Activated B cell treated with CpG ODN at 0.5 μM for 24 hours (primary cell): Measurements from ENCODE around the gene NBPF3. TPM values are rescaled to one million over a fixed set of nuclear protein-coding genes. Genes with fewer than 3 reads are reported as not detected.
"Not testable (repeated sequence)": the region's sequence is repeated elsewhere in the genome, so short reads cannot be mapped to it uniquely, and the experiment has no call there.

Source experiments
- ATAC-seq: fragments of 200-7000 bp; cut with Tn5 transposase; one replicate; pipeline ENCODE4 v1.10.0; 2021; ENCODE audit warnings: low read depth, mild to moderate bottlenecking, moderate library complexity
- CTCF ChIA-PET: fragments of 350-600 bp; sonication (Branson Sonifier 250); formaldehyde crosslinking; loops from one replicate; lab custom pipeline; 2021; ENCODE audit warnings: antibody characterized with exemption; lab: Charles Lee
- POLR2A ChIA-PET: fragments of 350-600 bp; sonication (Branson Sonifier 250); formaldehyde crosslinking; loops from one replicate; lab custom pipeline; 2021; ENCODE audit warnings: antibody characterized with exemption; lab: Charles Lee
- DNase-seq: peaks from one replicate; pipeline ENCODE4 v3.0.0; 2022
- H3K27ac Mint-ChIP-seq: one replicate; pipeline ENCODE4 v1.8.0; 2020; ENCODE audit warnings: mixed read lengths
- H3K27me3 Mint-ChIP-seq: one replicate; pipeline ENCODE4 v1.8.0; 2021; ENCODE audit warnings: mixed read lengths
- H3K36me3 Mint-ChIP-seq: one replicate; pipeline ENCODE4 v1.8.0; 2021; ENCODE audit warnings: low read depth, mixed read lengths
- H3K4me1 Mint-ChIP-seq: one replicate; pipeline ENCODE4 v1.8.0; 2021; ENCODE audit warnings: mixed read lengths
- H3K4me3 Mint-ChIP-seq: one replicate; pipeline ENCODE4 v1.8.0; 2020; ENCODE audit warnings: mild to moderate bottlenecking, mixed read lengths
- H3K9me3 Mint-ChIP-seq: one replicate; pipeline ENCODE4 v1.8.0; 2020; ENCODE audit warnings: mixed read lengths
- CTCF ChIP-seq: fragments of 200-600 bp; IDR thresholded peaks from one replicate; pipeline ENCODE4 v1.8.0; 2022; ENCODE audit warnings: antibody characterized with exemption, mild to moderate bottlenecking
- intact Hi-C: fragments of 100-400 bp; cut with micrococcal nuclease; formaldehyde crosslinking; loops from one replicate; pipeline ENCODE4 v1.15.1; 2024
- total RNA-seq: library from RNA; stranded (reverse); gene quantifications from 2 replicates; pipeline ENCODE4 v1.2.3, GENCODE V29; 2022

Gene NBPF3
- total RNA-seq, 1 donor from 2014 or later = 4.3 TPM

DNA sequence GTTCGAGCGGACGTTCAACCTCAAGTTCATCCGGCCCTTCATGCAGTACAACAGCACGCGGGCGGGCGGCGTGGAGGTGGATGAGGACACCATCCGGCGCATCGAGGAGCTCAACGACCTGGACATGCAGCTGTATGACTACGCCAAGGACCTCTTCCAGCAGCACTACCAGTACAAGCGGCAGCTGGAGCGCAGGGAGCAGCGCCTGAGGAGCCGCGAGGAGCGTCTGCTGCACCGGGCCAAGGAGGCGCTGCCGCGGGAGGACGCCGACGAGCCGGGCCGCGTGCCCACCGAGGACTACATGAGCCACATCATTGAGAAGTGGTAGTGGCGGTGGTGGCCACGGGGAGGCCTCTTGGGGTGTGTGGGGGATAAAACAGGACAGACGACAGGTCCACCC lies 10.7 kb upstream of the NBPF3 start:
- peaks cover 14% of the 10 kb centered on the region for H3K27me3 Mint-ChIP-seq
- H3K36me3 Mint-ChIP-seq, intact Hi-C loops, ATAC-seq, POLR2A ChIA-PET, H3K4me3 Mint-ChIP-seq, H3K9me3 Mint-ChIP-seq, H3K4me1 Mint-ChIP-seq, H3K27ac Mint-ChIP-seq, DNase-seq, CTCF ChIA-PET: not testable (repeated sequence)

DNA sequence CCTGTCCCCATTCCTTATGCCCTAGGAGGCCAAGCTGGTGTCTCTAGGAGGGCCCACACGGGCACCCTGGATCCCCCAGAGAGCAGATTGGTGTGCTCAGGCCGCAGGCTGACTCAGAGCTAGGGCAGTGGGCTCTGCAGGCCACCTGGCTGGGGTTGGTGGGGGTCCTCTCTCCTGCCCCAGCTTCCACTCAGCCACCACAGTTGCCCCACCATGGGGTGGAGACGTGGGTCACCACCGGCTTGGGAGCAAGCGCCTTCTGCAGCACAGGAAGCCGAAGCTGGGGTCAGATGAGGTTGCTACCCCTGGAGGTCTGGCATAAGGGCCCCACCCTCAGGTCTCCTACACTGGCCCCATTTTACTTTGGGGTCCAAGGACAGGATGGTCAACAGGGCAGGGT lies 9.1 kb upstream of the NBPF3 start:
- H3K9me3 Mint-ChIP-seq, CTCF ChIA-PET, POLR2A ChIA-PET, H3K27ac Mint-ChIP-seq, intact Hi-C loops, H3K4me1 Mint-ChIP-seq, ATAC-seq, H3K4me3 Mint-ChIP-seq, DNase-seq, H3K36me3 Mint-ChIP-seq: not testable (repeated sequence)
- peaks cover 23% of the 10 kb centered on the region for H3K27me3 Mint-ChIP-seq

GRCh38 chr1:21434394-21434793 lies 5.5 kb upstream of the NBPF3 start:
- Mint-ChIP-seq H3K36me3 (no peaks in the 10 kb centered on the region), H3K27ac (no peak overlapping the region), H3K4me3 (no peak overlapping the region), H3K4me1 (peaks cover 3% of the 10 kb centered on the region), H3K9me3 (no peaks in the 10 kb centered on the region), H3K27me3 (peaks cover 18% of the 10 kb centered on the region)
- POLR2A ChIA-PET = no interaction called here
- intact Hi-C loops = no loop called here
- DNase-seq = no peak
- no peak for ATAC-seq
- CTCF ChIA-PET = no interaction called here
- TF ChIP-seq CTCF = no peak

- POLR2A ChIA-PET = no interaction called here
- H3K4me3 Mint-ChIP-seq = no peak overlapping the region
These were observed 4.1 kb upstream of the NBPF3 start for GRCh38 chr1:21435646-21436487.

GRCh38 chr1:21436488-21437340 lies 3.2 kb upstream of the NBPF3 start:
- Mint-ChIP-seq H3K27me3 (peaks cover 23% of the 10 kb centered on the region), H3K4me1 (peaks cover 16% of the 10 kb centered on the region), H3K4me3 (peak overlapping the region; percentile 35), H3K27ac (no peak overlapping the region), H3K9me3 (no peaks in the 10 kb centered on the region), H3K36me3 (no peaks in the 10 kb centered on the region)
- ChIA-PET POLR2A (no interaction called here), CTCF (no interaction called here)
- intact Hi-C loops = no loop called here
- TF ChIP-seq CTCF = no peak
- no peak for ATAC-seq
- DNase-seq = no peak

More at GRCh38 chr1:21435646-21436487, 4.1 kb upstream of the NBPF3 start:
- CTCF ChIA-PET = no interaction called here
- Mint-ChIP-seq H3K9me3 (no peaks in the 10 kb centered on the region), H3K27me3 (peaks cover 22% of the 10 kb centered on the region), H3K4me1 (peaks cover 14% of the 10 kb centered on the region), H3K27ac (no peak overlapping the region), H3K36me3 (no peaks in the 10 kb centered on the region)
- ATAC-seq (no peak), DNase-seq (no peak)
- no peak for TF ChIP-seq CTCF
- intact Hi-C loops = no loop called here

GRCh38 chr1:21437341-21437640 lies 2.6 kb upstream of the NBPF3 start:
- Mint-ChIP-seq H3K36me3 (no peaks in the 10 kb centered on the region), H3K27ac (no peak overlapping the region), H3K27me3 (peaks cover 23% of the 10 kb centered on the region), H3K9me3 (no peaks in the 10 kb centered on the region), H3K4me1 (peaks cover 16% of the 10 kb centered on the region), H3K4me3 (no peak overlapping the region)
- DNase-seq (no peak), ATAC-seq (no peak)
- intact Hi-C loops = no loop called here
- no peak for TF ChIP-seq CTCF
- POLR2A ChIA-PET = no interaction called here
- CTCF ChIA-PET = no interaction called here

GRCh38 chr1:21438646-21439312 lies 1.2 kb upstream of the NBPF3 start:
- H3K27ac Mint-ChIP-seq, H3K36me3 Mint-ChIP-seq, ATAC-seq, CTCF ChIA-PET, POLR2A ChIA-PET, H3K9me3 Mint-ChIP-seq, DNase-seq, intact Hi-C loops: not testable (repeated sequence)
- H3K4me3 Mint-ChIP-seq = peak overlapping the region; percentile 90
- H3K4me1 Mint-ChIP-seq = peaks cover 16% of the 10 kb centered on the region
- peaks cover 19% of the 10 kb centered on the region for H3K27me3 Mint-ChIP-seq
